Measurements from ENCODE around the gene FAF1. TPM values are rescaled to one million over a fixed set of nuclear protein-coding genes. Genes with fewer than 3 reads are reported as not detected.

Gene FAF1
- polyA plus RNA-seq, 1 of the 3 experiments (the other 2 are of a cell fraction) = 8.7 TPM

GRCh38 chr1:50656931-50657330 is 303.1 kb downstream of the FAF1 start:
- no peaks in the 10 kb centered on the region for H3K27me3 ChIP-seq (ENCODE audit: insufficient read depth)
- no peak for TF ChIP-seq SIN3A (IDR thresholded peaks at IDR 0.05; ENCODE audit: borderline replicate concordance, low read depth, low read length)
- no peak for TF ChIP-seq RAD21 (IDR thresholded peaks at IDR 0.05; ENCODE audit: low read length)
- no peak for TF ChIP-seq REST (IDR thresholded peaks at IDR 0.05; ENCODE audit: low read depth, low read length)
- no peak for TF ChIP-seq EP300 (IDR thresholded peaks at IDR 0.05; ENCODE audit: borderline replicate concordance in 1 of 2, low read depth in 1 of 2, low read length in 1 of 2)
- no peak for TF ChIP-seq RXRA (IDR thresholded peaks at IDR 0.05; ENCODE audit: borderline replicate concordance, low read depth)
- no peak for TF ChIP-seq MXI1 (IDR thresholded peaks at IDR 0.05; ENCODE audit: low read depth, low read length)
- no peak for TF ChIP-seq TEAD4 (IDR thresholded peaks at IDR 0.05; ENCODE audit: borderline replicate concordance, insufficient read depth)
- no peak for TF ChIP-seq IRF3 (IDR thresholded peaks at IDR 0.05; ENCODE audit: low read depth, low read length)
- TF ChIP-seq TAF1 (IDR thresholded peaks at IDR 0.05; ENCODE audit: borderline replicate concordance, low read depth, low read length) = no peak
- TF ChIP-seq FOXJ3 (CRISPR knock-in tag; IDR thresholded peaks at IDR 0.05) = no peak
- TF ChIP-seq JUND (IDR thresholded peaks at IDR 0.05) = no peak
- no peak for TF ChIP-seq RCOR1 (IDR thresholded peaks at IDR 0.05; ENCODE audit: low read length)
- no peak for TF ChIP-seq PBX3 (IDR thresholded peaks at IDR 0.05)
- TF ChIP-seq RFX5 (IDR thresholded peaks at IDR 0.05; ENCODE audit: low read length) = no peak
- no peak for TF ChIP-seq MEF2A (IDR thresholded peaks at IDR 0.05; ENCODE audit: borderline replicate concordance, low read depth)
- TF ChIP-seq NFIC (IDR thresholded peaks at IDR 0.05; ENCODE audit: borderline replicate concordance) = no peak
- no peak for TF ChIP-seq FOXM1 (IDR thresholded peaks at IDR 0.05; ENCODE audit: low read depth)
- no peak for TF ChIP-seq GABPA (IDR thresholded peaks at IDR 0.05; ENCODE audit: low read depth)
- no peak for TF ChIP-seq TCF12 (IDR thresholded peaks at IDR 0.05)
- DNase-seq = no peak
- no peak overlapping the region for H3K4me3 ChIP-seq (ENCODE audit: low read depth in 2 of 2, low read length in 1 of 2)
- ChIA-PET POLR2A (no interaction called here), CTCF (no interaction called here)
- H3K9me3 ChIP-seq = no peaks in the 10 kb centered on the region
- no peak overlapping the region for H3K27ac ChIP-seq (ENCODE audit: low read depth in 2 of 2, low read length in 1 of 2)
- H3K9me2 ChIP-seq = no peaks in the 10 kb centered on the region
- no peaks in the 10 kb centered on the region for H3K36me3 ChIP-seq (replicated peaks in 1 of 2; ENCODE audit: control insufficient read depth in 1 of 2, insufficient read depth in 2 of 2, low read length in 1 of 2)
- no peaks in the 10 kb centered on the region for H3F3A ChIP-seq (replicated peaks; ENCODE audit: insufficient read depth)
- no peak overlapping the region for H3K4me2 ChIP-seq
- H3K9ac ChIP-seq = no peak overlapping the region
- H4K20me1 ChIP-seq (ENCODE audit: insufficient read depth) = no peaks in the 10 kb centered on the region
- WGBS (ENCODE audit: low lambda C conversion rate) = 91% methylated on average over 3 of the region's 3 CpGs
- peaks cover 0 to 6% of the 10 kb centered on the region in 2 experiments; a peak in 2 of 4 replicates for H3K4me1 ChIP-seq (ENCODE audit: control insufficient read depth in 1 of 2, insufficient read depth in 2 of 2, low read depth in 1 of 2, low read length in 1 of 2)
- H3K79me2 ChIP-seq (ENCODE audit: insufficient read depth) = no peaks in the 10 kb centered on the region
- H2AFZ ChIP-seq (ENCODE audit: low read depth) = no peak overlapping the region
